ENCODE measurements around the gene PRPF38B.

DNA sequence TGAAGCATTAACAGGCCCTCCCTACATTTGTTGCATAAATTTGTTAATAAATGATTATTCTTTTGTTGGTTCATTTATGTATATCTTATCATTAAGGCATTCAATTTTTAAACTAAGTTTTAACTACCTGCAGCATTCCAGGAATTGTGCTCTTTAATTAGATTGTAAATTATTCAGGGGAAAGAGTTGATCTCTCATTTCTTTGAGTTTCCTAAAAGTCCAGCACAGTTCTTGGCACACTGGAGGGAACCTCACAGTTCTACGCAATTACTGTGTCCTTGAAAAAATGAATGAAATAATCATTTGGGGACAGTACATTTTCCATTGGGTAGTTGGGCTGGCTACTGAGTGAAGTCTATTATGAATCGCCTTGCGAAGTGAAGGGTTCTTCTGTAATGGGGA lies 53.9 kb downstream of the PRPF38B start:
- TF ChIP-seq POLR2AphosphoS5 (IDR thresholded peaks at IDR 0.05; ENCODE audit: borderline replicate concordance, low read depth, low read length) = no peak
- TF ChIP-seq EZH2 (IDR thresholded peaks at IDR 0.05) = no peak
- no peak for TF ChIP-seq FOXP2 (optimal IDR thresholded peaks at IDR 0.05; ENCODE audit: control extremely low read depth, extremely low read length, insufficient read depth)
